B cell (primary cell): Measurements from ENCODE around the gene SLC13A3. TPM values are rescaled to one million over a fixed set of nuclear protein-coding genes. Genes with fewer than 3 reads are reported as not detected.

Source experiments
- ATAC-seq: fragments of 200-7000 bp; cut with Tn5 transposase; one replicate; pipeline ENCODE4 v1.10.0; 2021; ENCODE audit warnings: low read depth, mild to moderate bottlenecking, moderate number of reproducible peaks, moderate library complexity
- CTCF ChIA-PET: fragments of 350-600 bp; sonication (Branson Sonifier 250); formaldehyde crosslinking; loops from one replicate; lab custom pipeline; 2021; ENCODE audit warnings: antibody characterized with exemption, inconsistent platforms; lab: Charles Lee
- POLR2A ChIA-PET: fragments of 350-600 bp; sonication (Branson Sonifier 250); formaldehyde crosslinking; loops from one replicate; lab custom pipeline; 2021; ENCODE audit warnings: antibody characterized with exemption; lab: Charles Lee
- DNase-seq: peaks from one replicate; pipeline ENCODE4 v3.0.0; 2013
- H2AFZ ChIP-seq: 2 replicates; pipeline ENCODE4 v1.6.1; 2012; ENCODE audit warnings: mild to moderate bottlenecking, low read depth, low read length; ENCODE audit not compliant: insufficient read depth, poor library complexity, severe bottlenecking
- H3K27ac ChIP-seq, 2 donors: 1 replicate in 1 of 2; 2 replicates in 1 of 2; pipeline ENCODE4 v1.5.1; 2012 to 2013; ENCODE audit warnings: low read length in 2 of 2, mild to moderate bottlenecking in 2 of 2, moderate library complexity in 1 of 2
- H3K27me3 ChIP-seq, 4 experiments: fragments of 200-600 bp in 1 of 4; sonication (generic) in 1 of 4; replicated peaks in 1 of 4; 1 replicate in 2 of 4; 2 replicates in 2 of 4; pipeline versions ENCODE4 v1.6.1 to v1.7.0; 2013 to 2016; ENCODE audit warnings: low read length in 3 of 4, mild to moderate bottlenecking in 2 of 4, mixed read lengths in 1 of 4, moderate library complexity in 1 of 4; ENCODE audit not compliant: insufficient read depth in 4 of 4, control insufficient read depth in 3 of 4; ENCODE audit errors: control extremely low read depth in 1 of 4
- H3K36me3 ChIP-seq, 2 experiments: replicated peaks in 1 of 2; 1 replicate in 1 of 2; 2 replicates in 1 of 2; pipeline versions ENCODE4 v1.6.1 to v1.7.1; 2013; ENCODE audit warnings: low read length in 1 of 2; ENCODE audit not compliant: insufficient read depth in 2 of 2, control insufficient read depth in 1 of 2; ENCODE audit errors: control extremely low read depth in 1 of 2, extremely low read depth in 1 of 2
- H3K4me1 ChIP-seq, 2 donors: fragments of 200-600 bp in 1 of 2; sonication (generic) in 1 of 2; 1 replicate in 1 of 2; 2 replicates in 1 of 2; pipeline versions ENCODE4 v1.5.1 to v1.6.1; 2013 to 2017; ENCODE audit warnings: low read length in 2 of 2; ENCODE audit not compliant: control insufficient read depth in 2 of 2, insufficient read depth in 2 of 2
- H3K4me2 ChIP-seq: replicated peaks from 2 replicates; pipeline ENCODE3; 2012; ENCODE audit warnings: mild to moderate bottlenecking, low read depth, low read length; ENCODE audit not compliant: poor library complexity, severe bottlenecking
- H3K4me3 ChIP-seq, 5 experiments: fragments of 200-600 bp in 1 of 5; sonication (generic) in 1 of 5; 1 replicate in 3 of 5; 2 replicates in 2 of 5; pipeline versions ENCODE4 v1.5.1 to v1.7.0; 2011 to 2016; ENCODE audit warnings: low read length in 4 of 5, mild to moderate bottlenecking in 4 of 5, low read depth in 2 of 5, control low read depth in 1 of 5, moderate library complexity in 1 of 5; ENCODE audit not compliant: insufficient read depth in 1 of 5; ENCODE audit errors: control extremely low read depth in 1 of 5, extremely low read depth in 1 of 5
- H3K79me2 ChIP-seq: fragments of 200-600 bp; sonication (generic); one replicate; pipeline ENCODE4 v1.6.0; 2016; ENCODE audit warnings: low read length; ENCODE audit not compliant: control insufficient read depth, insufficient read depth
- H3K9ac ChIP-seq: fragments of 200-600 bp; sonication (generic); 2 replicates; pipeline ENCODE4 v1.6.1; 2017; ENCODE audit warnings: mild to moderate bottlenecking, low read length, moderate library complexity
- H3K9me3 ChIP-seq, 3 donors: one replicate each; pipeline versions ENCODE4 v1.6.1 to v1.7.1; 2013; ENCODE audit warnings: low read length in 2 of 3; ENCODE audit not compliant: control insufficient read depth in 2 of 3, insufficient read depth in 1 of 3; ENCODE audit errors: control extremely low read depth in 1 of 3
- H4K20me1 ChIP-seq: 2 replicates; pipeline ENCODE4 v1.6.0; 2012; ENCODE audit warnings: mild to moderate bottlenecking, low read length; ENCODE audit not compliant: insufficient read depth, control insufficient read depth, poor library complexity, severe bottlenecking
- H3K27ac Mint-ChIP-seq: one replicate; pipeline ENCODE4 v1.8.0; 2021; ENCODE audit warnings: mixed read lengths
- H3K27me3 Mint-ChIP-seq: one replicate; pipeline ENCODE4 v1.8.0; 2021; ENCODE audit warnings: mixed read lengths
- H3K4me1 Mint-ChIP-seq: one replicate; pipeline ENCODE4 v1.8.0; 2021; ENCODE audit warnings: mixed read lengths
- H3K4me3 Mint-ChIP-seq: one replicate; pipeline ENCODE4 v1.8.0; 2021; ENCODE audit warnings: mixed read lengths
- H3K9me3 Mint-ChIP-seq: one replicate; pipeline ENCODE4 v1.8.0; 2022; ENCODE audit warnings: mixed read lengths; ENCODE audit not compliant: insufficient read depth
- CTCF ChIP-seq: fragments of 200-600 bp; IDR thresholded peaks from one replicate; pipeline ENCODE4 v1.8.0; 2022; ENCODE audit warnings: antibody characterized with exemption, mild to moderate bottlenecking
- EZH2 ChIP-seq: IDR thresholded peaks from 2 replicates; pipeline ENCODE4 v1.6.1; 2012; ENCODE audit warnings: borderline replicate concordance, low read depth, mild to moderate bottlenecking, moderate library complexity, low read length; ENCODE audit not compliant: insufficient read depth, poor library complexity, severe bottlenecking
- WGBS: methylation state at CpG from one replicate; pipeline ENCODE4 v1.1.5; 2013; ENCODE audit warnings: missing lambda C conversion rate; ENCODE audit not compliant: insufficient coverage; 5-methylcytosine and 5-hydroxymethylcytosine counted together
- intact Hi-C: fragments of 100-400 bp; cut with micrococcal nuclease; formaldehyde crosslinking; loops from one replicate; pipeline ENCODE4 v1.10.0; 2022
- polyA plus RNA-seq: library from polyadenylated mRNA; depleted of rRNA; stranded (reverse); fragments of >200 nt; gene quantifications from 2 replicates; pipeline ENCODE4 v1.2.3, GENCODE V29; 2012
- total RNA-seq, 2 donors: library from RNA; stranded (reverse); fragments of 120-200 nt in 1 of 2; gene quantifications; 1 replicate in 1 of 2; 2 replicates in 1 of 2; pipeline versions ENCODE4 v1.2.3 to v1.2.4, GENCODE V29; 2013 to 2022

SLC13A3 gene
- total and polyA plus RNA-seq, 2 donors (not counting 1 experiment from before 2014, with no cell fraction given): 0.09 to 0.20 TPM

- Histone ChIP-seq H3K36me3 (no peaks in the 10 kb centered on the region), H3K4me3 (no peak overlapping the region), H3K4me1 (peaks cover 0 to 10% of the 10 kb centered on the region in 2 donors), H2AFZ (no peak overlapping the region), H3K27me3 (peaks cover 0 to 15% (median 1%) of the 10 kb centered on the region in 4 experiments), H3K27ac (no peak overlapping the region), H3K9ac (no peak overlapping the region), H3K4me2 (no peak overlapping the region), H3K79me2 (no peaks in the 10 kb centered on the region), H3K9me3 (no peaks in the 10 kb centered on the region), H4K20me1 (no peaks in the 10 kb centered on the region)
- no peaks in the 10 kb centered on the region for H3K9me3 Mint-ChIP-seq
- WGBS: 48% methylated on average over 5 of the region's 6 CpGs
- peaks cover 29% of the 10 kb centered on the region for H3K27me3 Mint-ChIP-seq
- intact Hi-C loops: no loop called here
- ChIA-PET CTCF (no interaction called here), POLR2A (no interaction called here)
- no peak overlapping the region for H3K4me3 Mint-ChIP-seq
- DNase-seq (no peak), ATAC-seq (no peak)
- no peak overlapping the region for H3K27ac Mint-ChIP-seq
- TF ChIP-seq EZH2 (no peak), CTCF (no peak)
- H3K4me1 Mint-ChIP-seq: peaks cover 7% of the 10 kb centered on the region
Observed at GRCh38 chr20:46573234-46573633, 78.0 kb downstream of the SLC13A3 start.

GRCh38 chr20:46572790-46573189 is 78.5 kb downstream of the SLC13A3 start:
- H3K27ac Mint-ChIP-seq: no peak overlapping the region
- no peak for DNase-seq
- no peak overlapping the region for H3K4me3 Mint-ChIP-seq
- Histone ChIP-seq H3K27me3 (peaks cover 0 to 15% (median 1%) of the 10 kb centered on the region in 4 experiments), H3K4me1 (peaks cover 0 to 10% of the 10 kb centered on the region in 2 donors), H4K20me1 (no peaks in the 10 kb centered on the region), H2AFZ (no peak overlapping the region), H3K9me3 (no peaks in the 10 kb centered on the region), H3K4me3 (no peak overlapping the region), H3K79me2 (no peaks in the 10 kb centered on the region), H3K36me3 (no peaks in the 10 kb centered on the region), H3K9ac (no peak overlapping the region), H3K27ac (no peak overlapping the region), H3K4me2 (no peak overlapping the region)
- CTCF ChIA-PET: no interaction called here
- ATAC-seq: no peak
- peaks cover 7% of the 10 kb centered on the region for H3K4me1 Mint-ChIP-seq
- POLR2A ChIA-PET: no interaction called here
- no peaks in the 10 kb centered on the region for H3K9me3 Mint-ChIP-seq
- TF ChIP-seq CTCF: no peak
- TF ChIP-seq EZH2: no peak
- 100% methylated on average over 1 of the region's 3 CpGs for WGBS
- H3K27me3 Mint-ChIP-seq: peaks cover 29% of the 10 kb centered on the region
- intact Hi-C loops: no loop called here
